HG02678 (cell line): ENCODE data around the gene RNF157.

Source experiments
- ATAC-seq: cut with Tn5 transposase; IDR thresholded peaks from one replicate; pipeline ENCODE4 v1.9.1; 2021; ENCODE audit warnings: mild to moderate bottlenecking, moderate library complexity; ENCODE audit not compliant: unreplicated experiment

Gene RNF157

GRCh38 chr17:76131051-76131691 lies 109.1 kb downstream of the RNF157 start:
- no peak for ATAC-seq

GRCh38 chr17:76130473-76130872 lies 109.8 kb downstream of the RNF157 start:
- no peak for ATAC-seq

- ATAC-seq, result no peak
These were observed 114.4 kb downstream of the RNF157 start for GRCh38 chr17:76125922-76126321.

- ATAC-seq, result no peak
These were observed 115.0 kb downstream of the RNF157 start for GRCh38 chr17:76125391-76125675.

- no peak for ATAC-seq
These were observed 115.5 kb downstream of the RNF157 start for GRCh38 chr17:76124582-76125390.

- no peak for ATAC-seq
These were observed 116.3 kb downstream of the RNF157 start for GRCh38 chr17:76123749-76124581.

GRCh38 chr17:76123191-76123499 lies 117.1 kb downstream of the RNF157 start:
- ATAC-seq, result no peak

GRCh38 chr17:76122431-76123190 lies 117.7 kb downstream of the RNF157 start:
- ATAC-seq, result no peak

- ATAC-seq, result no peak
These were observed 118.3 kb downstream of the RNF157 start for GRCh38 chr17:76121932-76122430.

GRCh38 chr17:76120658-76121008 lies 119.7 kb downstream of the RNF157 start:
- no peak for ATAC-seq

GRCh38 chr17:76119409-76120371 lies 120.6 kb downstream of the RNF157 start:
- ATAC-seq, result no peak

- ATAC-seq, result no peak
These were observed 125.0 kb downstream of the RNF157 start for GRCh38 chr17:76115138-76115754.

GRCh38 chr17:76111956-76112355 lies 128.3 kb downstream of the RNF157 start:
- no peak for ATAC-seq

GRCh38 chr17:76107509-76107908 lies 132.8 kb downstream of the RNF157 start:
- no peak for ATAC-seq

GRCh38 chr17:76106703-76107102 lies 133.6 kb downstream of the RNF157 start:
- no peak for ATAC-seq

GRCh38 chr17:76104896-76105231 lies 135.4 kb downstream of the RNF157 start:
- no peak for ATAC-seq

- ATAC-seq, result no peak
These were observed 136.0 kb downstream of the RNF157 start for GRCh38 chr17:76104140-76104895.

- peak; percentile 91 for ATAC-seq
These were observed 136.8 kb downstream of the RNF157 start, which contains the start of gene EXOC7 for GRCh38 chr17:76103274-76104139. EXOC7 (minus strand) TSS chr17:76103787; CDS start chr17:76103692, 95 bp downstream.
